GM19351 (cell line): ENCODE data around the gene GJA4.
"Not testable (repeated sequence)": the region's sequence is repeated elsewhere in the genome, so short reads cannot be mapped to it uniquely, and the experiment has no call there.

Source experiments
- ATAC-seq: cut with Tn5 transposase; IDR thresholded peaks from one replicate; pipeline ENCODE4 v1.9.1; 2021; ENCODE audit warnings: mild to moderate bottlenecking, moderate library complexity; ENCODE audit not compliant: unreplicated experiment

The GJA4 gene

DNA sequence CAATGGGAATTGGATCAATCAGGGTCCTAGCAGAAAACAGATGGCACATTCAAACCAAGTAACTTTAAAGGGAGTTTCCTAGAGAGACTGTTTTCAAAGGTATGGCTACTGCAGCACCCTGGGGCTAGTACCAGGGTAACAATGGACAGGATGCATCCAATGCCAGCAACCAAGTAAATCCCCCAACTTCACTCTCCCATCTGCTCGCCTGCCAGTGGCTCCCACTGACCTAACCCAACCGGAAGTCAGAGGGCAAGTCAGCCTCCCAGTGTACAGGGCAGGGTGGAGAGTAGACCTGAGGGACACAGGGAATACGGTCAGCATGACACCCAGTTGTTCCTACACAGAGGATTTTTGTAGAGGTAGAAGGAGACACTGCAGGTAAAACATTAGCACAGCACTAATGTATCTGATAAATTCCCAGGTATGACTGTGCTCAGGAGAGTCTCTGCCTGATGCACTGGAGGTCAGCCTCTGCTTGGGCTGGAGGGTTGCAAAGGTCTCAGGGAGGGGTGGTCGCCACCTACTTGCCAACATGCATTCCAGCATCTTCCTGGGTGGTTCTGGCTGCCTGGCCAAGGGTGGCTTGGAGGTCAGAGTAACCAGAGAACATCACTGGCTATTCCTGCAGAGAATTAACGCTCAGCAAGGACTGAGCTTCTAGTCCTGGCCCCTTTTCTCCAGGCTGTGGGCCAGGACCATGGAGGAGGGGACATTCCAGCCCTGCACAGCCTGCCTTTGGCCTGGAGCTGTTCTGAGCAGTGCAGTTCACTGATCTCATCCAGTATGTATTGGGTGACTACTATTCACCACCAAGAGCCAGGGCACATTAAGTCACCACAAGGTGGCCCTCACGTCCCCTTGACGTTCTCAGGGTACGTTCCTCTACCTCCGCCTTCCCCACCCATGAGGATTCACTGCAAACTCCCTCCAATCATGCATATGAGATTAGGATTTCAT lies 5.1 kb upstream of the GJA4 start:
- no peak for ATAC-seq

DNA sequence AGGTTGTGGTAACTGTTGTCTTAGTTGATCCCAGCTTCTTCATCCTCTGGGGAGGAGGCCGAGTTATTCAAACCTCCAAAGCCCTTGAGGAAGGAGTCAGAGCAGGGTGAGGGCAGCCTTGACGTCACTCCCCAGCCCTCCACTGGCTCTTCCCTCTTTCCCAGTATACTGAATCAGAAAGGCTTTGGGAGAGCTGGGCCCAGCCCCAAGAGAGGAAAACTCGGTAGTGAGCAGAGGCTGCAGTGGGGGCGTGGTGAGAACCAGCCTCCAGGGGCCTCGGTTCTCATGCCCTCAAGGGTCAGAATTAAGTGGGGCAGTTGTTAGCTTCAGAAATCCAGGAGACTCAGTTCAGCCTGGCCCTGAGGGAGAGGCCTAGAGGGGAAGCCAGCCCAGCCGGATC lies 1.8 kb upstream of the GJA4 start:
- no peak for ATAC-seq

- no peak for ATAC-seq
These were observed 375 bp upstream of the GJA4 start for GRCh38 chr1:34792424-34792823.

DNA sequence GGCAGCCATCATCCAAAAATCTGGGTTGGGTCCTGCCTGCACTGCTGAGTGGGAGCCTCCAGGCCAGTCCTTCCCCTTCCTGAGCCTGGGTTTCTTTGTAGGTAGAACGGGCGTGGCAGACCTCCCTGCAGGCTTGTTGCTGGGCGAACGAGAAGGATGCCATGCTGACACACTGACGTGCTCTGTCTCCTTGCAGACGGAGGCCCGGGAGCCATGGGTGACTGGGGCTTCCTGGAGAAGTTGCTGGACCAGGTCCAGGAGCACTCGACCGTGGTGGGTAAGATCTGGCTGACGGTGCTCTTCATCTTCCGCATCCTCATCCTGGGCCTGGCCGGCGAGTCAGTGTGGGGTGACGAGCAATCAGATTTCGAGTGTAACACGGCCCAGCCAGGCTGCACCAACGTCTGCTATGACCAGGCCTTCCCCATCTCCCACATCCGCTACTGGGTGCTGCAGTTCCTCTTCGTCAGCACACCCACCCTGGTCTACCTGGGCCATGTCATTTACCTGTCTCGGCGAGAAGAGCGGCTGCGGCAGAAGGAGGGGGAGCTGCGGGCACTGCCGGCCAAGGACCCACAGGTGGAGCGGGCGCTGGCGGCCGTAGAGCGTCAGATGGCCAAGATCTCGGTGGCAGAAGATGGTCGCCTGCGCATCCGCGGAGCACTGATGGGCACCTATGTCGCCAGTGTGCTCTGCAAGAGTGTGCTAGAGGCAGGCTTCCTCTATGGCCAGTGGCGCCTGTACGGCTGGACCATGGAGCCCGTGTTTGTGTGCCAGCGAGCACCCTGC lies 1.4 kb downstream of the GJA4 start:
- ATAC-seq = no peak

DNA sequence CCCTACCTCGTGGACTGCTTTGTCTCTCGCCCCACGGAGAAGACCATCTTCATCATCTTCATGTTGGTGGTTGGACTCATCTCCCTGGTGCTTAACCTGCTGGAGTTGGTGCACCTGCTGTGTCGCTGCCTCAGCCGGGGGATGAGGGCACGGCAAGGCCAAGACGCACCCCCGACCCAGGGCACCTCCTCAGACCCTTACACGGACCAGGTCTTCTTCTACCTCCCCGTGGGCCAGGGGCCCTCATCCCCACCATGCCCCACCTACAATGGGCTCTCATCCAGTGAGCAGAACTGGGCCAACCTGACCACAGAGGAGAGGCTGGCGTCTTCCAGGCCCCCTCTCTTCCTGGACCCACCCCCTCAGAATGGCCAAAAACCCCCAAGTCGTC lies 2.0 kb downstream of the GJA4 start:
- no peak for ATAC-seq

DNA sequence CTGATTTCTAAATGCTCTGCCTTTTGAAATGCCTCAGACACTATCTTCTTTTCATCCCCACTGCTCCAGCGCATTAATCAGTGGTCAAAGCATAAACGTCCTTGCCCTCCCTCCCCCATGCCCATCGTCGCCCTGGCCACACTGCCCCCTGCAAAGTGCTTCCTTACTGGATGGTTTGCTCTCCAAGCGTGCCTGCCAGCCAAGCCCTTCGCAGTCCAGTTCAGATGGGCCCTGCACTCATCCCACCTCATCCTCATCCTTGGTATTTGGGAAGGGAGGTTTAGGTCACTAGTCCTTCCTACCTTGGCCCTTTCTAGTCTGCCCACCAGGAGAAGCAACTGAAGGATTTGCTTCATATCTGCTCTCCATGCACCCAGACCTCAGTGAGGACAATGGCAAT lies 3.1 kb downstream of the GJA4 start:
- ATAC-seq = no peak

DNA sequence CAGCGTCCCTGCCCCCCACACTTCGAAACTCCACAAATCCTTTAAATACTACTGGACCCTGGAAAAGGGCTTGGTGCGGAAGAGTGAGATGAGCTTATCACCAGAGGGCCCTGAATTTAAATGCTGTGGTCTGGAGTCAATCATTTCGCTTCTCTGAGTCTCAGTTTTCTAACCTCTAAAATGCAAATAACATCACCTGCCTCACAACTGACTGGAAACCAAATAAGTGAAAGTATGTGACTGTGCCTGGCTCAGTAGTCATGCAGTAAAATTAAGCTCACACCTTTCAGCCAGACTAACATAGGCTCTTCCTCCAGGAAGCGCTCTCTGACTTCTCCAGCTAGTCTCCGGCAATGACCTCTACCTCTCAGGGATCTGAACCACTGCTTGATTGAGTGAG lies 4.2 kb downstream of the GJA4 start:
- peak; percentile 61 for ATAC-seq

DNA sequence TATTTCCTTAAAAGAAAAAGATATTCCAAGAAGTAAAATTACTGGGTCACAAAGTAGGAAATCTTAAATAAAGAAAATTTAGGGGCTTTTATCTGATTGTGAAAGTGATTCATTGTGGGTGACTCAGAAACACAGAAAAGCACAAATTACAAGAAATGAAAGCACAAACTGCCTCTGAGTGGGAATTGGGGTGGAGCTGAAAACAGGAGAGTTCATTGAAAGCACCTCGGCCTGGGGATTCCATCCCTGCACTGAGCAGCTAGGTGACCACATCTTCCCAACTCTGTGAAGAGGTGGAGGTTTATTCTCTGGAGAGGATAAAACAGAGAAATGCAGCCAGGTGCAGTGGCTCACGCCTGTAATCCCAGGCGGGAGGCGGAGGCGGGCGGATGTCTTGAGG lies 7.4 kb downstream of the GJA4 start:
- ATAC-seq = no peak

DNA sequence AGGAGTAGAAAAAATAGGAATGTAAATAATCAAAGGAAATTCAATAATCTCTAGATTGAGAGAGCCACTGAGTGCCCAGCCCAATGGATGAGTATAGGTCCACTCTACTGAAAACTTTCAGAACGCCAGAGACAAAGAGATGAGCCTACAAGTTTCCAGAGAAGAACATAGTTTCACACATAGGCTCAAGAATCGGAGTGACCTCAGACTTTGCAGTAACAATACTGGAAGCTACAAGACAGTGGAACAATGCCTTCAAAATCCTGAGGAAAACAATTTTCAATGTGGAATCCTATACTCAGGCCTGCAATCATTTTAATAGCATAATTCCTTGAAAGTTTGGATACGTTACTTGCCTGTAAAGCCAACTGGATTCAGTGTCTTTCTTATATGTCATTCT lies 11.0 kb downstream of the GJA4 start:
- no peak for ATAC-seq

DNA sequence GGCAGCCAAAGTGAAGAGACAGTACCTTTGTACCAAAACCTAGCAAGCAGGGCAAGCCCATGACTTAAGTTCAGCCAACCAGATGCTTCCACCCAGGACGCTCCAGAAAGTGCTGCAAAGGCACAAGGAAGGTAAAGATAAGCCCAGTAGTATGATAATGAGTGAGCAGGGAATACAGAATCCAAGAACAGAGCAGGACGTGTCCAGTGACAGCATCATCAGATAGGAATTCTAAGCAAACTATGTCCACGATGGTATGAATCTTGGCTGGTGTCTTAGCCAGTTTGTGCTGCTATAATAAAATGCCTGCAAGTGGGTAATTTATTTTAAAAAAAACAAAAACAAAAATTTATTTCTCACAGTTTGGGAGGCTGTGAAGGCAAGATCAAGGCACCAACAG lies 13.6 kb downstream of the GJA4 start:
- no peak for ATAC-seq

DNA sequence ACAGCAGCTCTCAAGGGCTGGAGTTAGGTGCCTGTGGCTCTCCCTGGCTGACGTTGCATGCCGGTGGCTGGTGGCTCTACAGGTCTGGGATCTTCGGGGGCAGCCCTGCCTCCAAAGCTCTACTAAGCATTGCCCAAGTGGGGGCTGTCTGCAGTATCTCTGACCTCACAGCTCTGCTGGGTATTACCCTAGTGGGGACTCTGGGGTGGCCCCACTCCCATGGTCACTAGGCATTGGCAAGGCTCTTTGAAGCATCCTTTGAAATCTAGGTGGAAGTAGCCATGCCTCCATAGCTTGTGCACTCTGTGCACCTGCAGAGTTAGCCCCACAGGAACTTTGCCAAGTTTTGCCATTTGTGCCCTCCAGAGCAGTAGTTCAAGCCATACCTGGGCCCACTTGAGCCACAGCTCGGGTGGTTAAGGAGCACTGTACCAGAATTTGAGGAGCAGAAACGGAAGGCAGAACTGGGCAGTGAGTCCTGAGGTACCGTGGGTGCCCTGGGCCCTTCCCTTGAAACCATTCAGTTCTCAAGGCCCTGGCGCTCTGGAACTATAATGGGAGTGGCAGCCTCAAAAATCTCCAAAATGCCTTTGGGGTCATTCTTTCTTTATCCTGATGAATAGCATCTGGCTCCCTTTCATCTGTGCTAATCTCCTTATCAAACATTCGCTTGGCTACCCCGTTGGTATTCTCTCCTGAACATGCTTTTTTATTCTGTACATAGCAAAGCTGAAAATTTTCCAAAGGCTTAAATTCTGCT lies 15.4 kb downstream of the GJA4 start:
- no peak for ATAC-seq

DNA sequence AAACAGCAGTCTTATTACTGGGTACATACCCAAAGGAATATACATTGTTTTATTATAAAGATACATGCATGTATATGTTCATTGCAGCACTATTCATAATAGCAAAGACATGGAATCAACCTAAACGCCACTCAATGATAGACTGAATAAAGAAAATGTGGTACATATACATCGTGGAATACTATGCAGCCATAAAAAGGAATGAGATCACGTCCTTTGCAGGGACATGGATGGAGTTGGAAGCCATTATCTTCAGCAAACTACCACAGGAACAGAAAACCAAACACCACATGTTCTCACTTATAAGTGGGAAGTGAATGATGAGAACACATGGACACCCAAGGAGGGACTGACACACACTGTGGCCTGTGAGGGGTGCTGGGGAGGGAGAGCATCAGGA lies 18.0 kb downstream of the GJA4 start:
- not testable (repeated sequence) for ATAC-seq

- ATAC-seq = no peak
These were observed 23.5 kb downstream of the GJA4 start for GRCh38 chr1:34816332-34816731.

- ATAC-seq = no peak
These were observed 24.0 kb downstream of the GJA4 start for GRCh38 chr1:34816778-34817177.

GRCh38 chr1:34818862-34819261 lies 26.1 kb downstream of the GJA4 start:
- not testable (repeated sequence) for ATAC-seq

DNA sequence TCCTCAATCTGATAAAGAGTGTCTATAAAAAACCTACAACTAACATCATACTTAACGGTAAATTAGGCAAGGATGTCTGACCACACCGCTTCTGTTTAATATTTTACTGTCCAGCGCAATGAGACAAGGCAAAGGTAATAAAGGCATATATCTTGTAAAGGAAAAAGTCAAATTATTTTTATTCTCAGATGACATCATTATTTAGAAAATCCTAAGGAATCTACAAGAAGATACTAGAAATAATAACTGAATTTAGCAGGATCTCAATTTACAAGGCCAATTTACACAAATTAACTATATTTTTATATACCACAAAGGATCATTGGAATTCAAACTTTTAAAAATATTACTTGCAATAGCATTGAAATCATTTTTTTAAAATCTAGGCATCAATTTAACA lies 29.4 kb downstream of the GJA4 start:
- ATAC-seq = no peak

DNA sequence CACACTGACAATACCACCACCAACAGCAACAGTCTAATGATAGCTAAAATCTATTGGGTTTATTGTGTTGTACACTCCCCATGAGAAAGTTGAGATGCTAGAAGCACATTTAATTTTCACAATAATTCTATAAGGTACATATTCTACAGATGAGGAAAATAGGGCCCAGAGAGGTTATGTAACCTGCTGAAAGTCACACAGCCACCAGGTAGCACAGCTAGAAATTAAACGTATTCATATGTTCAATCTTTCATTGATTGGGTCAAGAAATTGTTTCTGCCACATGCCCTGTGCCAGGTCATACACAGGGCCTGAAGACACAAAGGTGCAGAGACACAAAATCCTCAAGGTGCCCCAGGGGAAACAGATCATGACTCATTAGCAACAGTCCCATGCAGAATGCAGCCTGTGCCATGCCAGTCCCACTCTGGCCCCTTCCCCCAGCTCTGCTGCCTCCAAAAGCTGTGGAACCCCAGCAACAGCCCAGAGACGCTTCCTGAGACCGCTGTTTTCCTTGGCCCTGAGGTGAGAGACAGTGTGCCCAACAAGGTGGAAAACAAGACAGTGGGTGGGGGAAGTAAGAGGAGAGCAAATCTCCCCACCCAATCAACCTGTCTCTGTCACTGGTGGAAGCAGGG lies 32.1 kb downstream of the GJA4 start:
- ATAC-seq = no peak

DNA sequence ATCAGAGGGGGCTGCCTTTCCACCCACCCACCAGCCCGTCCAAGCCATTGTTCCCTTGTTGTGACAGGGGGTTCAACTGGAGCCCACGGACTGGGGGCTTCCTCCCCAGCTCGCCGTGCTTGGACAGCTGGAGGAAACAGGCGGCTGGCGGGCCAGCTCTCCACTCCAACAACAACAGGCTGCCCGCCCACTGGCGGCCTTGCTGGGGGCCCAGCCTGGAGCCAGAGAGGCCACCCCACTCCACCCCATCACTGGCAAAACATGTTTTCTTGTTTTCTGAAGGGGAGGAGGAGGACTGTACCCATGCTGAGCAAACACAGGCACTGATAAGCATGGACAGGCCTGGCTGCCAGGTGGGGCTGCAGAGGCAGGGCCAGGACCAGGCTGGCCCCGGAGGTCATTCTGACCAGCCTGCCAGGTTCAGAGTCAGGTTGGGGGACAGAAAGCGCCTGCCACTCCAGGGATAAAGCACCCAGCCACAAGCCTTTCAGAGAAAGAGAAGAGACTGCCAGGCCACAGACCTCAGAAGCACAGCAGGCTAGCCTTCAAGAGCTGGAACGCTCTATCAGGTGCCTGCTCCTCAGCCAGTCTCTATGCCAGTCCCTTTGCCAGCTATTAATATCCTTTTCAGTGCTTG lies 32.8 kb downstream of the GJA4 start:
- ATAC-seq = no peak

- ATAC-seq = no peak
These were observed 34.6 kb downstream of the GJA4 start for GRCh38 chr1:34827341-34827941.

DNA sequence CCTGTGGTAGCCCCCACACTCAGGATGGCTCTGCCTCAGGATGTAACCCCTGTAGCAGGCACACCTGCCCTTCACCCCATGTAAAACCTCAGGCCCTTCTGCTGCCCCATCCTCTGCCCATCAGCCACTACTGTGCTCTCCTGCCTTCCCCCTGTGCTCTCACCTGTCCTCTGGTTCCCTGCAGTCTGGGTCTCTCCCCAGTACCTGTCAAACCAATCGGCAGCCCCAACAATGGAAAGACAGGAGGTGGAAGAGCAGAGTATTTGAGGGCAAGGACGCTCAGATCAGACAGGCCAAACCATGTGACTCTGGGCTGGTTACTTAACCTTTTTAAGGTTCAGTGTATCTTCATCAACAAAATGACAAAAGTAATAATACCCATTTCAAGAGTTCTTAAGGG lies 35.8 kb downstream of the GJA4 start:
- ATAC-seq = no peak
